HG03025 (cell line): ENCODE measurements around the gene EPS8.

ENCODE experiments used
- ATAC-seq: cut with Tn5 transposase; IDR thresholded peaks from one replicate; pipeline ENCODE4 v1.9.1; 2021; ENCODE audit warnings: mild to moderate bottlenecking, moderate library complexity; ENCODE audit not compliant: unreplicated experiment, low FRiP score

The EPS8 gene

DNA sequence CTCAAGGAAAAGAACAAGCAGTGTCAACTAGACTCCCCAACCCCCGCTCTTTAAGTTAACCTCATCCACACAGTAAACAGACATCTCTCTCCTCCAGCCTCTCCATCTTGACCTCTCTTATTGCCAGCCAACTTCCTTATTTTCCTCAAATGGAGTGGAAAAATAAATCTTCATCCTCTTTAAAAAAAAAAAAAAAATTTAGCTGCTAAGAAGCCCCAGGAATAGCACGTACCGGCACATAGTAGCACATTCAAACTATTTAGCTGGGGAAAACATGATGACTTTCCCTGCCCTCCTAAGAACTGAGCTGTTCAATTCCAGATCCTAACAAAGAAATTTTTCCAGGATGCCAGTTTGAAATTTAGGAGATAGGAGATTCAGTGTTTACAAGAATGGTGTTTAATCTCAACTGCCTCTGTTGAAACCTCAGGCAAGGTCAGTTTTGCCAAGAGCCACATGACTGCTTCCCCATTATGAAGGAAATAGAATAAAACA lies 90.8 kb downstream of the EPS8 start:
- ATAC-seq, result no peak

DNA sequence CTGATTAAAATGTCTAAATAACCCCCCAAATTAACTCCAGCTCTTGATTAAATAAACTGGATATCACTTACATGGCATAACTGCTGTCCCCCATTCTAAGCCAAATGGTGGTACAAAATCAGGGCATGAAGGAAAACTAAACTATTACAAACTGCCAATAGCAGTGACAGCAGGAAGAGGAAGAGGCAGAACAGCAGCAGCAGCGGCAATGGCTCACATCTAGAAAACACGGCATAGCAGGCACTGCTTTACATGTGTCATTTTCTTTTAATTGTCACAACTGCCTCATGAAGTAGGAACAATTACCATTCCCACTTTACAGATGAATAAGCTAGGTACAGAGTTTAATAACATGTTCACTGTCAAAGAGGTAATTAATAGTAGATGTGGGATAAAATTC lies 92.0 kb downstream of the EPS8 start:
- ATAC-seq, result no peak

DNA sequence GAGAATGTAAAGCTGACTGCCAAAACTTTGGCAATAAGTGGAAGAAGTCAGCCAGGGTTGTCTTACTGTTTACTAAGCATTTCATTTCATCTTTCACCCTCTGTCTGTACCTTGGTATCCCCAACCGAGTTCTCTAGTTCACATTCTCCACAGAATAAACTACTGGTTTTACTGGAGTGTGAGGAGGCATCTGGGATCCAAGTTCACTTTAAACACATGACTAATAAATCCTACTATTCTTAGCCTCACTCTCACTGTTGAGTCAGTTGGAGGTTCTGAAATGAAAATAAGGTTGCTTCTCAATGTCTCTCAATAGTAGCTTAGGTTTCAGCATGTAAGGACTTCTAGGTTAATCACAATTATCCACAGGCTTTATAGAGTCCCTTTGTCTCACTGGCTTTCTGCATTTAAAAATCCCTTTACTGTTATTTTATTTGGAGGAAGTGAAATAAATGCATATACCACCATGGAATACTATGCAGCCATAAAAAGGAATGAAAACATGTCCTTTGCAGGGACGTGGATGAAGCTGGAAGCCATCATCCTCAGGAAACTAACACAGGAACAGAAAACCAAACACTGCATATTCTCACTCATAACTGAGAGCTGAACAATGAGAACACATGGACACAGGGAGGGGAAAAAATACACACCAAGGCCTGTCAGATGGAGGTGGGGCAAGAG lies 95.8 kb downstream of the EPS8 start:
- ATAC-seq, result no peak

GRCh38 chr12:15691388-15691787 lies 97.8 kb downstream of the EPS8 start:
- no peak for ATAC-seq

DNA sequence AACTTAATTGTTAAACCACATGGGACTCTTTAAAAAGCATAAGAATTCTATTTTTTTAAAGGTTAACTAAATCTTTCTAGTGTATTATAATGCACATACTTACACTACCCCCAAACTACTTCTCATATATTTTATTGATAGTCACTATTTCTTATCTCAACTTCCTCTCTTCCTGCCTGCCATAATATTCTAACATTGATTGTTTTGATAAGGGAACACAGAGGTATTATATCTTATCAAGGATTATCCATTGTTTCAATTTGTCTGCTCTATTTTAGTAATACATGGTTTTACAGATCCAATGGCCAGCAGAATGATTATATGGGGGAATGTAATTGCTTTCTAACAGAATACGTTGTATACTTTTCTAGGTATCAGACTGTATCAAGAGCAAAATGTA lies 98.9 kb downstream of the EPS8 start:
- ATAC-seq, result no peak

GRCh38 chr12:15689751-15690191 lies 99.4 kb downstream of the EPS8 start:
- ATAC-seq, result no peak

DNA sequence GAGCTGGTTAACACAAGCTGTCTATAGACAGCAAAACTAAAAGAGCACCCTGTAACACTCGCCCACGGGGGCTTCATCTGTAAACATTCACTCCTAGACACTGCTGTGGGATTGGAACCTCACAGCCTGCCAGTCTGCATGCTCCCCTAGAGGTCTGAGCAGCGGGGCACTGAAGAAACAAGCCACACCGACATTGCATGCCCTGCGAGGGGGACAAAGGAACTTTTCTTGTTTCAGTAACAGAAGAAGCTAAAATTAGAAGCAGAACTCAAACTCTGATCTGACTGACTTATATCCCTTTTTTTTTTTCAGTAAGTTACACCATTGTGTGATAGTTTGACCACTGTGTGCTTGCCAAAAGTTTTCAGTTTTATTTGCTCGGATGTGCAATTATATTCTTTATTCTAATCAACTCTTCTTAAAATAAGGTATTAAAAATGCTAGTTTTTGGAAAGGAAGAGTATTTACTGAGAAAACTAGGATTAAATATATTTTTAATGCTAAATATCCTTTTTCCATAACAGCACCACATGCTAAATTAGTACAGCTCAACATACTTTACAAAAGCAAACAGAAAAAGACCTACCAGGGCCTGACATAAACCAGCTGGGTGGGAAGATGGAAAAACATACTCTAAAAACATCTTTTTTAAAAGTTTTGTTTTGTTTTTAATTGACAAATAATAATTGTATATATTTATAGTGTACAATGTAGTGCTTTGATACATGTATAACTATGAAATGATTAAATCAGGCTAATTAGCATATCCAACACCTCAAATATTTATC lies 100.2 kb downstream of the EPS8 start:
- ATAC-seq, result no peak

- ATAC-seq, result peak; percentile 66
Measured at GRCh38 chr12:15688202-15688736, 100.9 kb downstream of the EPS8 start.

GRCh38 chr12:15687583-15687982 lies 101.6 kb downstream of the EPS8 start:
- ATAC-seq, result no peak

GRCh38 chr12:15684896-15685658 lies 104.1 kb downstream of the EPS8 start:
- ATAC-seq, result no peak

DNA sequence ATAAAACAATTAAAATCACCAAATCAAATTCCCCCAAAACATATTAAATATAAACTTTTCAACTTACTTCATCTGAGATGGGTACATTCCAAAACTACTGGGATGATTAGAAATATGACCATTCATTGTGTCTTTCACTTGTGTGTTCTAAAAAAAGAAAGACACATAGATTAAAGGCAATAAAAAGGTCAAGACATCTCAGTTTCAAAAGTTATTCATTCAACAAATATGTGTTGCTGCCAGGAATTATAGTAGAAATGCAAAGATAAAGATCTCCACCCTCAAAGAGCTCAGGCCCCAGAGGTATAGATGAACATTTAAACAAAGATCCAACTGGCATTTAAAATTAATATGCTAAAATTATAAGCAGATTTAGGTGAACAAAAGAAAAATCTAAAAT lies 106.4 kb downstream of the EPS8 start:
- no peak for ATAC-seq

DNA sequence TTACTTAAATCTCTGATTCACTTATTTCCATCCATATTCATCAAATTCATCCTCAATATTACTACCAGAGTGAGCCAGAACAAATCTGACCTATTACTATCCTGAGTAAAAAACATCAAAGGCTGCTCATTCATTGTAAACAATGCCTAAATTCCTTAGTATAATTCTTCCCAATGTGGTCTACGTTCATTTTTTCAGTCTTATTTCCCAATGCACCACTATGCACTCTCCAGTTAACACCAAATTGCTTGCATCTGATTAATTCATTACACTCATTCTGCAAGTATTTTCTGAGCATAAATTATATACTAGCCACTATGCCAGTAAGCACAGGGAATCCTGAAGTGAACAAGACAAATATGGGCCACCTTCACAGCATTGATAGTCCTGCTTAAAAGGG lies 110.0 kb downstream of the EPS8 start:
- no peak for ATAC-seq

DNA sequence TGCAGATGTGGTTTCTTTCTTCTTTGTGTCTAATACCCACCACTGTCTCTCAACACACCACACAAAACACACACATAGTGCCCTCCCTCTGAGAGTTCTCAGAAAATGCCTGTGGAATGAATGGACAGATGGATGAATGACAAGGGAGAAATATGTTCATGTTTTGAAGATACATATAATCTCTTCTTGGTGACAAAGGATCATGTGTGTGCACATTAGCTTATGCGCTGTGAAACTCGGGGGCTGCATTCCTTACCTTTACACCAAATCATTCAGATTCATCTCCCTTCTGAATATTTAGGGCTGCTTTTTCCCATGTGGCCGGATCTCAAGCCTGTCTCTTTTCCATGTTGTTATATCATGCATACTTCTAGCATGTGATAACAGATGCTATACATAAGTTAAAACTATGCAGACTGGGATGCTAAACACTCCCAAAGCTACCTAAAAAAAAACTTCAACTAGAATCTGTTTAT lies 111.4 kb downstream of the EPS8 start:
- no peak for ATAC-seq

DNA sequence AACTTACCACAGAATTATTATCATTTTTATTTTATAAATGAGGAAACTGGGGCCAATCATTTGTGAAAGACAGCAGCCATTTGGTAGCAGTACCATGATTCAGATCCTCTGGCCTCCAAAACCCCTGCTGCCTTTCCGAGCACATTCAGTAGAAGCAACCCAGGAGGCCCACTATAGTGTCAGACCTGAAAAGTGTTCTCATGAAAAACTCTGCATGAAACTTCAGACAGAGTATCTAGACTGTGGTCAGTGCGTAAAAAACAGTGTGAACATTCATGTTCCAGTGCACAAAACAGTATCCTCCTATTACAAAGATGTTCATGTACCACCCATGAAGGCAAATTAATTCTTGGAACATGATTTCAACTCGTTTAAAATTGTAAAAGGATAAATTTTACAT lies 112.0 kb downstream of the EPS8 start:
- no peak for ATAC-seq

DNA sequence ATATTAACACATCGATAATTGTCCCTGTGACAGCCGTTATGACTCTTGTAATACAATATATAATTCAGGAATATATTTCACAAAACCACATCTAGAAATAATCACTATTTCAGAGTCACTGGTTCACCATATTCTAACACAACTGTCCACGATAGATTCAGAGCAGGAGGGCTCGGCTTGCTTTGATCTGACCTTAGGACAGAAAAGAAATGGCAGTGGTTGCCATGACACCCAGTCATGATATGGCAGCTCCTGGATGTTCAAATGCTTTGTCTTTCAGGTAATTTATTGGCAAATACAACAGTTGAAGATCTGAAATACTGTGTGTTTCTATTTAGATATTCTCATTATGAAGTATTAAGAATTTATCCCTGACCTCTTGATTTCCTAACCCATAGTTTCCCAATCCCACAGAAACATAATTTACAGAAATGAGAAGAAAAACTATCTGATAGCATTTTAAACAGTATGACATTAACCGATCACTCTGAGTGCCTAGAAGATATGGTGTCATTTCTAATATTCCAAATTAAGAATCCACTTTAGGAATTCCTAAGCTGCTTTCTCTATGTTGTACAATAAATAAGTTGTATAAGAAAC lies 116.4 kb downstream of the EPS8 start:
- ATAC-seq, result no peak

DNA sequence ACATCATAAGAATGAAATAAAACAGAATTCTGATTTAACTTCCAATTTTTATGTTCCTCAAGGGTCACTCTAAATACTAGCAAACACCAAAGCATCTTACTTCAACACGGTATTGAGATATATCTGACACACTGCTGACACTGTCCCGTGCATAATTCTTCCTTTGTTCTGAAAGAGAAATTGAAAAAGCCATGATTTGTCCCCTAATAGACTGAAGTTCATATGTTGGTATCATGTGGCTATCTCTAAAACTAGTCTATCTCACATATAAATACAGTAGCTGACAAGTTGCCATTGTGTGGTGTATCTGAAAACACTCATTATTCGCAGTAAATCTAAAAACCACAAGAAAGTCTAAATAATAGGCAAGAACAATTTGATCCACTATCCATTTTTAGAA lies 118.4 kb downstream of the EPS8 start:
- no peak for ATAC-seq

DNA sequence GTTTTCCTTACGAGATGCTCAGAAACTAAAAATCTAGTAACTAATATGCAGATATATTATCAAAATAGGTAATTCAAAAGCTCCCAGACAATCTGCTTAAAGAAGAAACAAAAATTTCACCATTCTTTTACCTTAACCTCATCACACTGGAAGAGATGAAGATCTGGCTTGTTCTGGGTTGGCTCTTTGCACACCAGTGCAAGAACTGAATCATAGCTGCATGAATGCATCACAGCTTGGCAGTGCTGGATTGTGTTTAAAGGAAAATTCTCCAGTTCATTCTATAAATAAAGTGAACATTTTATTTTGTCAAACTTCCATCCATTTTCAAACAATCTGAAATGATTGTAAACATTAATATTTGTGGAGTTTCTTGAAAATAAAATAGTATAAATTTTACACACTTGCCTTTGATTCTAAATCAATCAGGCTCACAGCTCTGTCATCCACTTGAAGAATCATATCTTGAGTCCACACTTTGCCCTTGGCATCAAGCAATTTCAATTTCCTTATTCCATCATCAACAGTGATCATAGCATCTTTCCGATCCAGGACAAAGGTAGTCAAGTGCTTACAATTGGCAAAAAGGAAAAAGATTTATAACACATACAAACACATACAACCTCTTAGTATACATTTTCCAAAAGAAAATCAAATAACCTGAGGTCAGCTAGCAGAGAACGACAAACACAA lies 119.8 kb downstream of the EPS8 start:
- ATAC-seq, result no peak

DNA sequence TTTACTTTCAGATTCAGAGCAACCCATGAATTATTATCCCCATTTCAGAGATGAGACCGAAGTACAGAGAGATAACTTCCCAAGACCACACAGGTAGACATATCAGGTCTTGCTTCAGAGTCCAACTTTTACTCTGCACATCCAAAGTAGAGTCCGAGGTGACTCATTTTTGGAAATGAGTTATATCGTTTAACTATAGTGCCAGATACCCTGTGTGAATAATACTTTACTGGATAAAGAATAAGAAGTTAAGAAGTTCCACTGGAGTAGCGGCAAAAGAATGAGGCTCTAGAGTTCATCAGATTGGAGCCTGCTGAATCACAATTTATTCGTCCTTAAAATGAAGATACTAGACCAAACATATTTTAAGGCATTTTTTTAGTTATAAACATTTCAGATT lies 124.7 kb downstream of the EPS8 start:
- ATAC-seq, result no peak

- no peak for ATAC-seq
Measured at GRCh38 chr12:15662983-15663659, 126.1 kb downstream of the EPS8 start.
